WERI-Rb-1 (cell line): ENCODE data around the gene RADIL.

ENCODE experiments used
- DNase-seq: peaks from one replicate; pipeline ENCODE4 v3.0.0-alpha.2; 2020
- H3K27ac ChIP-seq: fragments of 250-450 bp; sonication (Bioruptor Pico); 2 replicates; pipeline ENCODE4 v1.5.1; 2020; ENCODE audit warnings: mild to moderate bottlenecking, moderate library complexity
- H3K27me3 ChIP-seq: fragments of 250-450 bp; sonication (Bioruptor Pico); 2 replicates; pipeline ENCODE4 v1.5.1; 2021; ENCODE audit warnings: mild to moderate bottlenecking, low read depth, moderate library complexity; ENCODE audit not compliant: insufficient read depth, severe bottlenecking
- H3K36me3 ChIP-seq: fragments of 250-450 bp; sonication (Bioruptor Pico); 2 replicates; pipeline ENCODE4 v1.5.1; 2020; ENCODE audit warnings: mild to moderate bottlenecking, moderate library complexity
- H3K4me3 ChIP-seq: 2 replicates; pipeline ENCODE4 v1.5.1; 2011; ENCODE audit warnings: low read depth, mild to moderate bottlenecking, control low read depth, low read length
- H3K9me3 ChIP-seq: fragments of 250-450 bp; sonication (Bioruptor Pico); 2 replicates; pipeline ENCODE4 v1.5.1; 2021; ENCODE audit warnings: mild to moderate bottlenecking, moderate library complexity; ENCODE audit not compliant: severe bottlenecking
- TF ChIP-seq, protein P1 (sequence below): IDR thresholded peaks from 2 replicates; pipeline ENCODE4 v1.5.1; 2011; ENCODE audit warnings: low read depth, mild to moderate bottlenecking, control low read depth, inconsistent platforms, low read length

RADIL gene

DNA sequence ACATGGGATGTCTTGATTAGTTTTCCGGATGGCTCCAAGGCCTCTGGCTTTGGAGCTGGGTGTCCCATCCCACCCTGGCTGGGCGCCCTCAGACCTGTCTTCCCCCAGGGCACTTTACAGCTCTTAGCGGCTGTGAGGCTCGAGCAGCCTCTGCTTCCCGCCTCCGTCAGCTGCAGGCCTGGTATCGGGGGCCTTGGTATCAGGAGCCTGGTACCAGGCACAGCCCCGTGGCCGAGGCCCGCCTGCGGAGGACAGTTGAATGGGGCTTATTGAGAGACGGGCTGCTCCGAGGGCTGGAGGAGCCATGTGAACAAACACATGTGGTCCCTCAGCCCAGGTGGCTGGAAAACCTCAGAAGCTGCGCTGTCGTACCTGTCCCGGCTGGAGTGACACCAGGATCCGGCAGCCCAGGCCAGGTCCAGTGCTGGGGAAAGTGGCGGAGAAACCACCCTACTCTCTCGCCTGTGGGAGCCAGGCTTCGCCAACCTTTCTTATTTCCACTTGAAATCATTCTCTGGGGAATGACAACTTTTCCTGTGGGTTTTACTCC is 132.0 kb downstream of the RADIL start:
- Histone ChIP-seq H3K36me3 (peaks cover 44% of the 10 kb centered on the region), H3K27ac (no peak overlapping the region), H3K4me3 (no peak overlapping the region), H3K9me3 (no peaks in the 10 kb centered on the region), H3K27me3 (no peaks in the 10 kb centered on the region)
- TF ChIP-seq, protein P1, sequence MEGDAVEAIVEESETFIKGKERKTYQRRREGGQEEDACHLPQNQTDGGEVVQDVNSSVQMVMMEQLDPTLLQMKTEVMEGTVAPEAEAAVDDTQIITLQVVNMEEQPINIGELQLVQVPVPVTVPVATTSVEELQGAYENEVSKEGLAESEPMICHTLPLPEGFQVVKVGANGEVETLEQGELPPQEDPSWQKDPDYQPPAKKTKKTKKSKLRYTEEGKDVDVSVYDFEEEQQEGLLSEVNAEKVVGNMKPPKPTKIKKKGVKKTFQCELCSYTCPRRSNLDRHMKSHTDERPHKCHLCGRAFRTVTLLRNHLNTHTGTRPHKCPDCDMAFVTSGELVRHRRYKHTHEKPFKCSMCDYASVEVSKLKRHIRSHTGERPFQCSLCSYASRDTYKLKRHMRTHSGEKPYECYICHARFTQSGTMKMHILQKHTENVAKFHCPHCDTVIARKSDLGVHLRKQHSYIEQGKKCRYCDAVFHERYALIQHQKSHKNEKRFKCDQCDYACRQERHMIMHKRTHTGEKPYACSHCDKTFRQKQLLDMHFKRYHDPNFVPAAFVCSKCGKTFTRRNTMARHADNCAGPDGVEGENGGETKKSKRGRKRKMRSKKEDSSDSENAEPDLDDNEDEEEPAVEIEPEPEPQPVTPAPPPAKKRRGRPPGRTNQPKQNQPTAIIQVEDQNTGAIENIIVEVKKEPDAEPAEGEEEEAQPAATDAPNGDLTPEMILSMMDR: no peak
- no peak for DNase-seq

DNA sequence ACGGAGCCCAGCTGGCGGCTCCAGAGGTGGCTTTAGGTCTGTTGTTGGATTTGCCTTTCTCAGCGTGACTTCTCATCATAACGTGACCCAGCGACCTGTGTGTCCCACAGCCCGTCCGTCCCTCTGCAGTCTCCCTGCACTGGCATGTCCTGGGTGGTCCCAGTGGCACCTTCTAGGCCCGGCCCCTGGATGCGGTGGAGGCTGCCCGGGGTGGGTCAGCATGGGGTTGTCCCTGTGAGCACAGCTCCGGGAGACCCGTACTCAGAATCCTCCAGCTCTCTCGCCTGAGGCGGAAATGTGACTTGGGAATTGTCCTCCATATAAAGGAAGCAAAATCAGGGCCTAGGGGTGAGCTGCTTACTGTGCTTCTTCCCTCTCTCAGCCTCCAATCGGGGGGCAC is 133.7 kb downstream of the RADIL start:
- no peak for DNase-seq
- Histone ChIP-seq H3K27ac (no peak overlapping the region), H3K9me3 (no peaks in the 10 kb centered on the region), H3K27me3 (no peaks in the 10 kb centered on the region), H3K36me3 (peaks cover 33% of the 10 kb centered on the region), H3K4me3 (no peak overlapping the region)
- TF ChIP-seq, protein P1: no peak

DNA sequence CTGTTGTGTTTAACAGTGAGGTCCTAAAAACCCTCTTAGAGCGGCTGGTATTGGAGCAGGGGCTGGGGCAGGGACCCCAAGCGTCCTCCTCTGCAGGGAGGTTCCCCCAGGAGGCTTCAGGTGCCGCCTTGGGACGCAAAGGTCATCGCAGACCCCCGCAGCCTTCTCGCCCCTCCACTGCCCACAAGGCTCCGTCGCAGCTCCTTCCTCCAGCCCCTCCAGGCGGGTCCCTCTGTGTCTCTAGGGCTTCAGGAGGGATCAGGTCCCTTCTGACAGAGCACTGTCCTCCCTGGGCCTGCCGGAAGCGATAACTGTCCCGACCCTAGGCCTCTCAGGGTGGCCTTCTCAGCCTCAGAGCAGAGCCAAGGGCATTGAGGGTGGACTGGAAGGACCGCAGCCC is 134.2 kb downstream of the RADIL start:
- no peaks in the 10 kb centered on the region for H3K27me3 ChIP-seq
- H3K27ac ChIP-seq: no peak overlapping the region
- no peaks in the 10 kb centered on the region for H3K9me3 ChIP-seq
- DNase-seq: no peak
- H3K36me3 ChIP-seq: peaks cover 28% of the 10 kb centered on the region
- no peak overlapping the region for H3K4me3 ChIP-seq
- TF ChIP-seq, protein P1: no peak
